ENCODE measurements around the gene CALD1. TPM values are rescaled to one million over a fixed set of nuclear protein-coding genes. Genes with fewer than 3 reads are reported as not detected.

CALD1 gene
- total and polyA plus RNA-seq, 2 experiments from 2014 or later, result 132 to 842 TPM

DNA sequence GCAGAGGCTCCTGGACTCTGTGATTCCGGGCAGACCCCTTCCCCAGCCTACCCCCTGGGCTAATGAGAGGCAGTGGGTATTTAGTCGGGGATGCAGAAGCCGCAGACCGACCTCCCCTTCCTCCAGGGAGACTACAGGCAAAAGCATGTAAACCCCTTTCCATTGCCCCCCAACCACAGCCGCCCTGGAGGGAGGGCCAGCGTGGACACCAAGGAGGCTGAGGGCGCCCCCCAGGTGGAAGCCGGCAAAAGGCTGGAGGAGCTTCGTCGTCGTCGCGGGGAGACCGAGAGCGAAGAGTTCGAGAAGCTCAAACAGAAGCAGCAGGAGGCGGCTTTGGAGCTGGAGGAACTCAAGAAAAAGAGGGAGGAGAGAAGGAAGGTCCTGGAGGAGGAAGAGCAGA is 167.9 kb downstream of the CALD1 start:
- no peak overlapping the region for H3K4me3 ChIP-seq
- H3K36me3 Mint-ChIP-seq (ENCODE audit: low read depth), result peaks cover 50% of the 10 kb centered on the region
- no peak for DNase-seq (ENCODE audit: low spot score)
- H3K27me3 Mint-ChIP-seq (ENCODE audit: insufficient read depth, low read depth, poor library complexity), result peaks cover 5% of the 10 kb centered on the region
- H4K20me1 ChIP-seq (replicated peaks; ENCODE audit: insufficient read depth), result no peaks in the 10 kb centered on the region
- H3K27ac ChIP-seq (ENCODE audit: low read depth), result no peak overlapping the region
- no peaks in the 10 kb centered on the region for H3F3A ChIP-seq (replicated peaks; ENCODE audit: low read depth)
- H3K4me3 Mint-ChIP-seq, result no peak overlapping the region
- no peak for TF ChIP-seq NANOG (IDR thresholded peaks at IDR 0.05; ENCODE audit: borderline replicate concordance)
- no peak for TF ChIP-seq ZNF331 (CRISPR knock-in tag; IDR thresholded peaks at IDR 0.05; ENCODE audit: low read depth)
- TF ChIP-seq STAT1 (IDR thresholded peaks at IDR 0.05; ENCODE audit: unreplicated experiment), result no peak
- TF ChIP-seq EZH2 (IDR thresholded peaks at IDR 0.05; ENCODE audit: low read depth, unreplicated experiment), result no peak
- TF ChIP-seq, protein P1, sequence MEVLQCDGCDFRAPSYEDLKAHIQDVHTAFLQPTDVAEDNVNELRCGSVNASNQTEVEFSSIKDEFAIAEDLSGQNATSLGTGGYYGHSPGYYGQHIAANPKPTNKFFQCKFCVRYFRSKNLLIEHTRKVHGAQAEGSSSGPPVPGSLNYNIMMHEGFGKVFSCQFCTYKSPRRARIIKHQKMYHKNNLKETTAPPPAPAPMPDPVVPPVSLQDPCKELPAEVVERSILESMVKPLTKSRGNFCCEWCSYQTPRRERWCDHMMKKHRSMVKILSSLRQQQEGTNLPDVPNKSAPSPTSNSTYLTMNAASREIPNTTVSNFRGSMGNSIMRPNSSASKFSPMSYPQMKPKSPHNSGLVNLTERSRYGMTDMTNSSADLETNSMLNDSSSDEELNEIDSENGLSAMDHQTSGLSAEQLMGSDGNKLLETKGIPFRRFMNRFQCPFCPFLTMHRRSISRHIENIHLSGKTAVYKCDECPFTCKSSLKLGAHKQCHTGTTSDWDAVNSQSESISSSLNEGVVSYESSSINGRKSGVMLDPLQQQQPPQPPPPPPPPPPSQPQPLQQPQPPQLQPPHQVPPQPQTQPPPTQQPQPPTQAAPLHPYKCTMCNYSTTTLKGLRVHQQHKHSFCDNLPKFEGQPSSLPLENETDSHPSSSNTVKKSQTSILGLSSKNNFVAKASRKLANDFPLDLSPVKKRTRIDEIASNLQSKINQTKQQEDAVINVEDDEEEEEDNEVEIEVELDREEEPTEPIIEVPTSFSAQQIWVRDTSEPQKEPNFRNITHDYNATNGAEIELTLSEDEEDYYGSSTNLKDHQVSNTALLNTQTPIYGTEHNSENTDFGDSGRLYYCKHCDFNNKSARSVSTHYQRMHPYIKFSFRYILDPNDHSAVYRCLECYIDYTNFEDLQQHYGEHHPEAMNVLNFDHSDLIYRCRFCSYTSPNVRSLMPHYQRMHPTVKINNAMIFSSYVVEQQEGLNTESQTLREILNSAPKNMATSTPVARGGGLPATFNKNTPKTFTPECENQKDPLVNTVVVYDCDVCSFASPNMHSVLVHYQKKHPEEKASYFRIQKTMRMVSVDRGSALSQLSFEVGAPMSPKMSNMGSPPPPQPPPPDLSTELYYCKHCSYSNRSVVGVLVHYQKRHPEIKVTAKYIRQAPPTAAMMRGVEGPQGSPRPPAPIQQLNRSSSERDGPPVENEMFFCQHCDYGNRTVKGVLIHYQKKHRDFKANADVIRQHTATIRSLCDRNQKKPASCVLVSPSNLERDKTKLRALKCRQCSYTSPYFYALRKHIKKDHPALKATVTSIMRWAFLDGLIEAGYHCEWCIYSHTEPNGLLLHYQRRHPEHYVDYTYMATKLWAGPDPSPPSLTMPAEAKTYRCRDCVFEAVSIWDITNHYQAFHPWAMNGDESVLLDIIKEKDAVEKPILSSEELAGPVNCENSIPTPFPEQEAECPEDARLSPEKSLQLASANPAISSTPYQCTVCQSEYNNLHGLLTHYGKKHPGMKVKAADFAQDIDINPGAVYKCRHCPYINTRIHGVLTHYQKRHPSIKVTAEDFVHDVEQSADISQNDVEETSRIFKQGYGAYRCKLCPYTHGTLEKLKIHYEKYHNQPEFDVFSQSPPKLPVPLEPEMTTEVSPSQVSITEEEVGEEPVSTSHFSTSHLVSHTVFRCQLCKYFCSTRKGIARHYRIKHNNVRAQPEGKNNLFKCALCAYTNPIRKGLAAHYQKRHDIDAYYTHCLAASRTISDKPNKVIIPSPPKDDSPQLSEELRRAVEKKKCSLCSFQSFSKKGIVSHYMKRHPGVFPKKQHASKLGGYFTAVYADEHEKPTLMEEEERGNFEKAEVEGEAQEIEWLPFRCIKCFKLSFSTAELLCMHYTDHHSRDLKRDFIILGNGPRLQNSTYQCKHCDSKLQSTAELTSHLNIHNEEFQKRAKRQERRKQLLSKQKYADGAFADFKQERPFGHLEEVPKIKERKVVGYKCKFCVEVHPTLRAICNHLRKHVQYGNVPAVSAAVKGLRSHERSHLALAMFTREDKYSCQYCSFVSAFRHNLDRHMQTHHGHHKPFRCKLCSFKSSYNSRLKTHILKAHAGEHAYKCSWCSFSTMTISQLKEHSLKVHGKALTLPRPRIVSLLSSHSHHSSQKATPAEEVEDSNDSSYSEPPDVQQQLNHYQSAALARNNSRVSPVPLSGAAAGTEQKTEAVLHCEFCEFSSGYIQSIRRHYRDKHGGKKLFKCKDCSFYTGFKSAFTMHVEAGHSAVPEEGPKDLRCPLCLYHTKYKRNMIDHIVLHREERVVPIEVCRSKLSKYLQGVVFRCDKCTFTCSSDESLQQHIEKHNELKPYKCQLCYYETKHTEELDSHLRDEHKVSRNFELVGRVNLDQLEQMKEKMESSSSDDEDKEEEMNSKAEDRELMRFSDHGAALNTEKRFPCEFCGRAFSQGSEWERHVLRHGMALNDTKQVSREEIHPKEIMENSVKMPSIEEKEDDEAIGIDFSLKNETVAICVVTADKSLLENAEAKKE (CRISPR knock-in tag; IDR thresholded peaks at IDR 0.05), result no peak
- TF ChIP-seq EZH2phosphoT487 (IDR thresholded peaks at IDR 0.05; ENCODE audit: unreplicated experiment), result no peak
- TF ChIP-seq, protein P2, sequence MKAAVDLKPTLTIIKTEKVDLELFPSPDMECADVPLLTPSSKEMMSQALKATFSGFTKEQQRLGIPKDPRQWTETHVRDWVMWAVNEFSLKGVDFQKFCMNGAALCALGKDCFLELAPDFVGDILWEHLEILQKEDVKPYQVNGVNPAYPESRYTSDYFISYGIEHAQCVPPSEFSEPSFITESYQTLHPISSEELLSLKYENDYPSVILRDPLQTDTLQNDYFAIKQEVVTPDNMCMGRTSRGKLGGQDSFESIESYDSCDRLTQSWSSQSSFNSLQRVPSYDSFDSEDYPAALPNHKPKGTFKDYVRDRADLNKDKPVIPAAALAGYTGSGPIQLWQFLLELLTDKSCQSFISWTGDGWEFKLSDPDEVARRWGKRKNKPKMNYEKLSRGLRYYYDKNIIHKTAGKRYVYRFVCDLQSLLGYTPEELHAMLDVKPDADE (IDR thresholded peaks at IDR 0.05), result no peak
- TF ChIP-seq, protein P3, sequence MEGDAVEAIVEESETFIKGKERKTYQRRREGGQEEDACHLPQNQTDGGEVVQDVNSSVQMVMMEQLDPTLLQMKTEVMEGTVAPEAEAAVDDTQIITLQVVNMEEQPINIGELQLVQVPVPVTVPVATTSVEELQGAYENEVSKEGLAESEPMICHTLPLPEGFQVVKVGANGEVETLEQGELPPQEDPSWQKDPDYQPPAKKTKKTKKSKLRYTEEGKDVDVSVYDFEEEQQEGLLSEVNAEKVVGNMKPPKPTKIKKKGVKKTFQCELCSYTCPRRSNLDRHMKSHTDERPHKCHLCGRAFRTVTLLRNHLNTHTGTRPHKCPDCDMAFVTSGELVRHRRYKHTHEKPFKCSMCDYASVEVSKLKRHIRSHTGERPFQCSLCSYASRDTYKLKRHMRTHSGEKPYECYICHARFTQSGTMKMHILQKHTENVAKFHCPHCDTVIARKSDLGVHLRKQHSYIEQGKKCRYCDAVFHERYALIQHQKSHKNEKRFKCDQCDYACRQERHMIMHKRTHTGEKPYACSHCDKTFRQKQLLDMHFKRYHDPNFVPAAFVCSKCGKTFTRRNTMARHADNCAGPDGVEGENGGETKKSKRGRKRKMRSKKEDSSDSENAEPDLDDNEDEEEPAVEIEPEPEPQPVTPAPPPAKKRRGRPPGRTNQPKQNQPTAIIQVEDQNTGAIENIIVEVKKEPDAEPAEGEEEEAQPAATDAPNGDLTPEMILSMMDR (conservative IDR thresholded peaks at IDR 0.05; ENCODE audit: low read depth in 2 of 2), result no peak; a peak in 1 of 4 replicates
- TF ChIP-seq JUNB (IDR thresholded peaks at IDR 0.05; ENCODE audit: unreplicated experiment), result no peak
- TF ChIP-seq POLR2AphosphoS5 (IDR thresholded peaks at IDR 0.05; ENCODE audit: low read depth), result no peak
- TF ChIP-seq CREB1 (CRISPR knock-in tag; IDR thresholded peaks at IDR 0.05; ENCODE audit: low read depth), result no peak
- H3K9me3 Mint-ChIP-seq, result no peaks in the 10 kb centered on the region
- H3K27me3 ChIP-seq (ENCODE audit: insufficient read depth), result no peaks in the 10 kb centered on the region
- no peaks in the 10 kb centered on the region for H3K79me2 ChIP-seq (replicated peaks; ENCODE audit: insufficient read depth)
- no peak overlapping the region for H3K4me2 ChIP-seq
- no peak for ATAC-seq
- H3K4me1 Mint-ChIP-seq, result peaks cover 4% of the 10 kb centered on the region
- H2AFZ ChIP-seq, result no peak overlapping the region
- H3K9me2 ChIP-seq (ENCODE audit: insufficient read depth), result no peaks in the 10 kb centered on the region
- H3K4me1 ChIP-seq (ENCODE audit: insufficient read depth), result no peaks in the 10 kb centered on the region
- H3K36me3 ChIP-seq (ENCODE audit: insufficient read depth), result peaks cover 40% of the 10 kb centered on the region
- H3K27ac Mint-ChIP-seq, result no peak overlapping the region

Data from GM23338 (cell line).